Nephron (organoid): ENCODE results near the gene ZBTB22.
A peak's percentile ranks its signal among the peaks of the same experiment; 100 is the strongest.

Experiments used
- H3K27ac Mint-ChIP-seq, 3 experiments: 2 replicates each; pipeline ENCODE4 v1.8.0; 2020; ENCODE audit warnings: mixed read lengths in 3 of 3, mild to moderate bottlenecking in 2 of 3, moderate library complexity in 1 of 3
- H3K27me3 Mint-ChIP-seq: 2 replicates; pipeline ENCODE4 v1.8.0; 2021; ENCODE audit warnings: low read depth, mild to moderate bottlenecking, moderate library complexity, mixed read lengths
- H3K36me3 Mint-ChIP-seq: 2 replicates; pipeline ENCODE4 v1.8.0; 2020; ENCODE audit warnings: low read depth, mixed read lengths
- H3K4me1 Mint-ChIP-seq: 2 replicates; pipeline ENCODE4 v1.8.0; 2020; ENCODE audit warnings: mixed read lengths
- H3K4me3 Mint-ChIP-seq, 3 experiments: 2 replicates each; pipeline ENCODE4 v1.8.0; 2020; ENCODE audit warnings: mild to moderate bottlenecking in 3 of 3, mixed read lengths in 3 of 3, moderate library complexity in 2 of 3
- H3K9me3 Mint-ChIP-seq: 2 replicates; pipeline ENCODE4 v1.8.0; 2020; ENCODE audit warnings: mixed read lengths
- CTCF ChIP-seq, 3 experiments: fragments of 200-600 bp; sonication (generic); IDR thresholded peaks; one replicate each; pipeline ENCODE4 v1.5.0; 2021; ENCODE audit warnings: antibody characterized with exemption in 3 of 3; ENCODE audit not compliant: unreplicated experiment in 3 of 3

The ZBTB22 gene

GRCh38 chr6:33318426-33319073 is 1.0 kb upstream of the ZBTB22 start:
- Mint-ChIP-seq H3K27me3 (peaks cover under 1% of the 10 kb centered on the region), H3K4me1 (peaks cover 71% of the 10 kb centered on the region), H3K4me3 (peak overlapping the region; percentile 96 to 97 (median 97)), H3K27ac (peak overlapping the region; percentile 91 to 98 (median 98)), H3K9me3 (no peaks in the 10 kb centered on the region), H3K36me3 (peaks cover 24% of the 10 kb centered on the region)
- no peak for TF ChIP-seq CTCF (IDR thresholded peaks at IDR 0.05; ENCODE audit: unreplicated experiment in 3 of 3)

- peak overlapping the region; percentile 87 to 97 (median 97) for H3K4me3 Mint-ChIP-seq
- peaks cover 8% of the 10 kb centered on the region for H3K27me3 Mint-ChIP-seq
- H3K9me3 Mint-ChIP-seq = no peaks in the 10 kb centered on the region
- no peak for TF ChIP-seq CTCF (IDR thresholded peaks at IDR 0.05; ENCODE audit: unreplicated experiment in 3 of 3)
- peak overlapping the region; percentile 91 to 98 (median 98) for H3K27ac Mint-ChIP-seq
- peaks cover 74% of the 10 kb centered on the region for H3K4me1 Mint-ChIP-seq
- H3K36me3 Mint-ChIP-seq = peaks cover 26% of the 10 kb centered on the region
Observed at GRCh38 chr6:33317419-33317668, 200 bp downstream of the ZBTB22 start.

- peaks cover 74% of the 10 kb centered on the region for H3K4me1 Mint-ChIP-seq
- no peak for TF ChIP-seq CTCF (IDR thresholded peaks at IDR 0.05; ENCODE audit: unreplicated experiment in 3 of 3)
Observed at GRCh38 chr6:33316603-33317418, 733 bp downstream of the ZBTB22 start.

GRCh38 chr6:33315793-33316602 is 1.5 kb downstream of the ZBTB22 start:
- peaks cover 25% of the 10 kb centered on the region for H3K36me3 Mint-ChIP-seq
- no peak for TF ChIP-seq CTCF (IDR thresholded peaks at IDR 0.05; ENCODE audit: unreplicated experiment in 3 of 3)
- peaks cover 13% of the 10 kb centered on the region for H3K27me3 Mint-ChIP-seq
- H3K27ac Mint-ChIP-seq = peak overlapping the region; percentile 74 to 98 (median 91)
- H3K9me3 Mint-ChIP-seq = no peaks in the 10 kb centered on the region
- peak overlapping the region; percentile 87 to 97 (median 97) for H3K4me3 Mint-ChIP-seq
- H3K4me1 Mint-ChIP-seq = peaks cover 67% of the 10 kb centered on the region

More at GRCh38 chr6:33316603-33317418, 733 bp downstream of the ZBTB22 start:
- Mint-ChIP-seq H3K36me3 (peaks cover 25% of the 10 kb centered on the region), H3K4me3 (peak overlapping the region; percentile 87 to 97 (median 97)), H3K9me3 (no peaks in the 10 kb centered on the region), H3K27me3 (peaks cover 13% of the 10 kb centered on the region), H3K27ac (peak overlapping the region; percentile 74 to 98 (median 91))

- H3K4me1 Mint-ChIP-seq = peaks cover 58% of the 10 kb centered on the region
- peaks cover 13% of the 10 kb centered on the region for H3K27me3 Mint-ChIP-seq
- no peaks in the 10 kb centered on the region for H3K9me3 Mint-ChIP-seq
- no peak for TF ChIP-seq CTCF (IDR thresholded peaks at IDR 0.05; ENCODE audit: unreplicated experiment in 3 of 3)
- H3K27ac Mint-ChIP-seq = peak overlapping the region; percentile 95 to 98 (median 96)
- peaks cover 19% of the 10 kb centered on the region for H3K36me3 Mint-ChIP-seq
- H3K4me3 Mint-ChIP-seq = peak overlapping the region; percentile 97 to 98 (median 97)
Observed at GRCh38 chr6:33314943-33315792, 2.4 kb downstream of the ZBTB22 start.
